DND-41 (cell line): ENCODE results near the gene CCDC171.

Source experiments
- EZH2 ChIP-seq: IDR thresholded peaks from 3 replicates; pipeline ENCODE4 v1.6.1; 2012; ENCODE audit warnings: borderline replicate concordance, low read depth, mild to moderate bottlenecking, moderate library complexity, low read length, inconsistent platforms; ENCODE audit not compliant: severe bottlenecking
- TF ChIP-seq, protein P1 (sequence below): IDR thresholded peaks from 2 replicates; pipeline ENCODE4 v1.5.1; 2012; ENCODE audit warnings: borderline replicate concordance, low read length, moderate library complexity, mild to moderate bottlenecking; ENCODE audit not compliant: poor library complexity, severe bottlenecking; ENCODE audit errors: extremely low read depth

DNA sequence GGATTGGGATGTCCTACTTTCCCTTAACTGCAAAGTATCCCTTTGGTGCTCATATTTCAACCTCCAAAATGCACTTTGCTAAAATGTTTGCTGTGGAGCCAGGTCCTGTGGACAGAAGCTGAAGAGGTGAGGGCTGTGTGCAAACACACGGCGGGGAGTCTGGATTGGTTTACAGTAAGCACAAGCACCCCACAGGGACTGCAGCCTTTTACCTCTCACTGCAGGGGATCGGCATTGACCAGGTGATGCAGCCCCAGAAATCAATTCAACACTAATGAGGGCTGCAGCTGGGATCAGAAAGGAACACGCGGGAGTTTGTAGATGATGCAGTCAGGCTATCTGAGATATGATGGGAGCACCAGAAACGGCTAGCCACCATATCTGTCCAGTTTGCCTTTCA is 450.9 kb downstream of the CCDC171 start:
- TF ChIP-seq, protein P1, sequence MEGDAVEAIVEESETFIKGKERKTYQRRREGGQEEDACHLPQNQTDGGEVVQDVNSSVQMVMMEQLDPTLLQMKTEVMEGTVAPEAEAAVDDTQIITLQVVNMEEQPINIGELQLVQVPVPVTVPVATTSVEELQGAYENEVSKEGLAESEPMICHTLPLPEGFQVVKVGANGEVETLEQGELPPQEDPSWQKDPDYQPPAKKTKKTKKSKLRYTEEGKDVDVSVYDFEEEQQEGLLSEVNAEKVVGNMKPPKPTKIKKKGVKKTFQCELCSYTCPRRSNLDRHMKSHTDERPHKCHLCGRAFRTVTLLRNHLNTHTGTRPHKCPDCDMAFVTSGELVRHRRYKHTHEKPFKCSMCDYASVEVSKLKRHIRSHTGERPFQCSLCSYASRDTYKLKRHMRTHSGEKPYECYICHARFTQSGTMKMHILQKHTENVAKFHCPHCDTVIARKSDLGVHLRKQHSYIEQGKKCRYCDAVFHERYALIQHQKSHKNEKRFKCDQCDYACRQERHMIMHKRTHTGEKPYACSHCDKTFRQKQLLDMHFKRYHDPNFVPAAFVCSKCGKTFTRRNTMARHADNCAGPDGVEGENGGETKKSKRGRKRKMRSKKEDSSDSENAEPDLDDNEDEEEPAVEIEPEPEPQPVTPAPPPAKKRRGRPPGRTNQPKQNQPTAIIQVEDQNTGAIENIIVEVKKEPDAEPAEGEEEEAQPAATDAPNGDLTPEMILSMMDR: no peak
- TF ChIP-seq EZH2: no peak
